ENCODE results near the gene AKAP6. TPM values are rescaled to one million over a fixed set of nuclear protein-coding genes. Genes with fewer than 3 reads are reported as not detected.

AKAP6 gene
- total and polyA plus RNA-seq, 2 experiments from 2014 or later, result 9.2 to 21.8 TPM

DNA sequence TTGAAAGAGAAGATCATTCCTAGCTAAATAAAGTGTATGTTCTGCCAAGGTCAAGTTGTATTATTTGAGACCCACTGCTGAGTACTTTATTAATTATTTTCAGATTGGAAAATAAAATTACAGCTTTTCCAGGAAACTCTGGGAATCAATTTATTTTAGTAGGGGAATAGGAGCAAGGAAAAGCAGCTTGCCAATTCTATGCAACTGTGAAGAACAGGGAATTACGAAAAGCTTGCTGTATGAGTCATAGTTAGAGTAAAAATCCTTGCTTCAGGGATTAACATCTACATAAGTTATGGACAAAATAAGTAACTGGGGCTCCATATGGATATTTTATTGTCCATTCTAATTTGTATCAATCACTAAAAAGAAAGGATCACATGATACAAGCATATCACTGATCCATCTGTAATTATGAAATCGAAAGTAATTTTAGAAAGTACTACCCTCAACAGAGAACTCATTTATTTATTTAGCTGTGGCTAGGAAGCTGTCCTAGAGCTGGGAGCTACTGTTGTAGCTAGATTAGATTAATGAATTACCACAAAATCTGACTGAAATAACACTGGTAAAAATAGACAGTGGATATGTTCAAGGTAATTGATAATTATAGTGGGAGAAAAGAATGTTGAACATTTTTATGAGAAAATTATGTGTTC is 306.1 kb downstream of the AKAP6 start:
- H3K4me3 ChIP-seq, result no peak overlapping the region
- no peak overlapping the region for H3K27ac ChIP-seq
- H3K36me3 ChIP-seq, result no peaks in the 10 kb centered on the region
- DNase-seq (ENCODE audit: low read depth in 1 of 2, low spot score in 1 of 2), result peak in 1 of 2 donors; percentile 64
- peaks cover 4% of the 10 kb centered on the region for H3K4me1 ChIP-seq (ENCODE audit: low read depth)
- no peaks in the 10 kb centered on the region for H3K27me3 ChIP-seq
- no peaks in the 10 kb centered on the region for H3K9me3 ChIP-seq (ENCODE audit: low read depth)
- TF ChIP-seq, protein P1, sequence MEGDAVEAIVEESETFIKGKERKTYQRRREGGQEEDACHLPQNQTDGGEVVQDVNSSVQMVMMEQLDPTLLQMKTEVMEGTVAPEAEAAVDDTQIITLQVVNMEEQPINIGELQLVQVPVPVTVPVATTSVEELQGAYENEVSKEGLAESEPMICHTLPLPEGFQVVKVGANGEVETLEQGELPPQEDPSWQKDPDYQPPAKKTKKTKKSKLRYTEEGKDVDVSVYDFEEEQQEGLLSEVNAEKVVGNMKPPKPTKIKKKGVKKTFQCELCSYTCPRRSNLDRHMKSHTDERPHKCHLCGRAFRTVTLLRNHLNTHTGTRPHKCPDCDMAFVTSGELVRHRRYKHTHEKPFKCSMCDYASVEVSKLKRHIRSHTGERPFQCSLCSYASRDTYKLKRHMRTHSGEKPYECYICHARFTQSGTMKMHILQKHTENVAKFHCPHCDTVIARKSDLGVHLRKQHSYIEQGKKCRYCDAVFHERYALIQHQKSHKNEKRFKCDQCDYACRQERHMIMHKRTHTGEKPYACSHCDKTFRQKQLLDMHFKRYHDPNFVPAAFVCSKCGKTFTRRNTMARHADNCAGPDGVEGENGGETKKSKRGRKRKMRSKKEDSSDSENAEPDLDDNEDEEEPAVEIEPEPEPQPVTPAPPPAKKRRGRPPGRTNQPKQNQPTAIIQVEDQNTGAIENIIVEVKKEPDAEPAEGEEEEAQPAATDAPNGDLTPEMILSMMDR (IDR thresholded peaks at IDR 0.05; ENCODE audit: low read depth, low read length), result no peak

DNA sequence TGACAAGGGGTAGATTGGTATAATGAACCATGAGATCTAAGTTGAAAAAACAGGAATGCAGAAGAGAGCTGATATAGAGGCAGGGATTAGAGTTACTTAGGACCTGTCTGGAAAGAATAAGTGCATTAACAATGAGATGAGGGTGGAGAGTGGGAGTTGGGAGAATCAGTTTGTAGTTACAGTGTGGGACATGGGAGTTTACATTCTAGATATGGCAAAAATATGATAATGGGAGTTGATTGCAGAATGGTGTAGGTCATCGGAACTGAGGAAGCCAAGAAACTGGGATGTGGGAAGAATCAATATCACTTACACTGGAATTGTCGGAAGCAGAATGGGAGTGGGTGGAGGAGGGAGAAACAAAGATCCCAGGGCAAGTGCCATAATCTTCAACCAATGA is 308.5 kb downstream of the AKAP6 start:
- Histone ChIP-seq H3K27ac (no peak overlapping the region), H3K4me1 (ENCODE audit: low read depth) (peaks cover 4% of the 10 kb centered on the region), H3K36me3 (no peaks in the 10 kb centered on the region), H3K4me3 (no peak overlapping the region), H3K9me3 (ENCODE audit: low read depth) (no peaks in the 10 kb centered on the region), H3K27me3 (no peaks in the 10 kb centered on the region)
- DNase-seq (ENCODE audit: low read depth in 1 of 2, low spot score in 1 of 2), result no peak
- TF ChIP-seq, protein P1 (IDR thresholded peaks at IDR 0.05; ENCODE audit: low read depth, low read length), result no peak

DNA sequence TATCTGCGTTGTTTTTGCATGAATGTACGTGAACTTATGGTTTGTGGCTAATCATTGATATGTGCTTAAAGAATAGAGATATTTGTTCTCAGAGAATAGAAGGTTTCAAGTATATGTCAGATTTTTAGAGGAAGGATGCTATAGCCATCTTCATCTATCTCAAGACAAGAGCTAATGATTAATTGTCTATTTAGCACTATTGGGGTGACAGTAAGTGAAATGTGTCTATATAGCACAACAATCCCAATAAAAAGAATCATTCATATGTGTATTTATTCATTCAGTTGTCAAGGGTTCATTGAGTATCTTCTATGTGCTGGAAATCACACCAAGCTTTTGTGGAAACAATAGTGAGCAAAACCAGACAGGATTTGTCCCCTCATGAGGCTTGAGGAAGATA is 310.1 kb downstream of the AKAP6 start:
- no peaks in the 10 kb centered on the region for H3K27me3 ChIP-seq
- H3K4me1 ChIP-seq (ENCODE audit: low read depth), result peaks cover 4% of the 10 kb centered on the region
- H3K27ac ChIP-seq, result no peak overlapping the region
- DNase-seq (ENCODE audit: low read depth in 1 of 2, low spot score in 1 of 2), result no peak
- no peaks in the 10 kb centered on the region for H3K36me3 ChIP-seq
- TF ChIP-seq, protein P1 (IDR thresholded peaks at IDR 0.05; ENCODE audit: low read depth, low read length), result no peak
- no peaks in the 10 kb centered on the region for H3K9me3 ChIP-seq (ENCODE audit: low read depth)
- H3K4me3 ChIP-seq, result no peak overlapping the region

DNA sequence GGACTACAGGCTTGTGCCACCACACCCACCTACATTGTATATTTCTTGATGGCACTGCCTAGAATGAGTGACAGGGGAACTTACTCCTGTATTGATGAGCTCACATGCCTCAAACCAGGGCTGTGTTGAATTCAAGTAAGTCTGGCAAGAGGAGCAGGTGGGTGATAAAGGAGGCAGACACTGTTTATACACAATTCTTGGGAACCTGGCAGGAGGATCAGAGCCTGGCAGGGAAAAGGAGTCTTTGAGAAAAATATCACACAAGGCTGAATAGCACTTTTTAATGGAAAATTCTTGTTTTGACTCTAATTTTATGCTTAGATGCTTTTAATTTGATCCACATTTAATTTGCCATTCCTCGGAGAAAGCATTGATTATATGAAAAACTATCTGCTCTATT is 316.5 kb downstream of the AKAP6 start:
- H3K36me3 ChIP-seq, result no peaks in the 10 kb centered on the region
- no peaks in the 10 kb centered on the region for H3K27me3 ChIP-seq
- TF ChIP-seq, protein P1 (IDR thresholded peaks at IDR 0.05; ENCODE audit: low read depth, low read length), result no peak
- no peak overlapping the region for H3K27ac ChIP-seq
- H3K9me3 ChIP-seq (ENCODE audit: low read depth), result no peaks in the 10 kb centered on the region
- H3K4me1 ChIP-seq (ENCODE audit: low read depth), result no peaks in the 10 kb centered on the region
- no peak for DNase-seq (ENCODE audit: low read depth in 1 of 2, low spot score in 1 of 2)
- H3K4me3 ChIP-seq, result no peak overlapping the region

DNA sequence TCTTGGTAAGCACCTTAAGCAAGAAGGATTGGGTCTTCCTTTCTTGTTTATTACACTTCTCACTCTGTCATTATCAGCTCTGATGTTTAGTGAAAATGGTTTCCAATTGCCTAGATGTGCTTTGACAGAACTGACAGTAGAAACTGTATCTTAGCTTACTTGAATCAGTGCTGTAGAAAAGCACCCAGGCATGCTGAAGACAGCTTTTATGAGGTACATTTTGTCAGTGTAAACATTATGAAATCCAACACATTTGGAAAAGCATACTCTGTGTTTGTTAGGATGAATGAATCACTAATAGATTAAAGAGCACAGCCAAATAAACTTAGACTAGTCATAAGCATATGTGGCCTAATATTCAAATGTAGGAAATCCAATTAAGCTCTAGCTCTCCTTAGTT is 319.3 kb downstream of the AKAP6 start:
- no peaks in the 10 kb centered on the region for H3K36me3 ChIP-seq
- no peaks in the 10 kb centered on the region for H3K9me3 ChIP-seq (ENCODE audit: low read depth)
- no peak overlapping the region for H3K4me3 ChIP-seq
- peak in 1 of 2 donors; percentile 46 for DNase-seq (ENCODE audit: low read depth in 1 of 2, low spot score in 1 of 2)
- no peaks in the 10 kb centered on the region for H3K4me1 ChIP-seq (ENCODE audit: low read depth)
- TF ChIP-seq, protein P1 (IDR thresholded peaks at IDR 0.05; ENCODE audit: low read depth, low read length), result no peak
- H3K27me3 ChIP-seq, result no peaks in the 10 kb centered on the region
- no peak overlapping the region for H3K27ac ChIP-seq
